ENCODE results near the gene SPINK4. TPM values are rescaled to one million over a fixed set of nuclear protein-coding genes. Genes with fewer than 3 reads are reported as not detected.
A peak's percentile ranks its signal among the peaks of the same experiment; 100 is the strongest.

The SPINK4 gene
- total RNA-seq, 1 donor, result not detected

GRCh38 chr9:33288828-33289483, 49.0 kb downstream of the SPINK4 start:
- TF ChIP-seq CTCF (IDR thresholded peaks at IDR 0.05; ENCODE audit: insufficient read depth, low read length), result no peak
- no peak overlapping the region for H3K4me3 ChIP-seq (ENCODE audit: low read depth, low read length)
- no peak for DNase-seq (ENCODE audit: low read depth)

DNA sequence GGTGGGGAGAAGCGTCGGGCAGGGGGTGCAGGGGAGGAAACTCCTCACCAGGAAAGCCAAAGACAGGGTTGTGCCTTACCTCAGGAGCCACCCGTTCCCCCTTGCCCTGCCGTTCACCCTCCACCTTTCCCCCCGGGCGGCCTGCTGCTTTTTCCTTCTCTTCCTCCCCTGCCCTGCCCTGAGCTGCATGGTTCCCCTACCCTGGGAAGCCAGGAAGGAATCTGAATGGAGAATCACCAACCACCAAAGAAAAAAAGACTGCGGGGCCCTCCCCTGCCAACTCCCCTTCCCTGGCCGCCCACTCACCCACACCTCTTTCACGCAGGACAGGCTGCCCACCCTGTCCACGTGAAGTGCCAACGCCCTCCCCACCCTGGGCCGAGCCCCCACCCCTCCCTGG, 49.5 kb downstream of the SPINK4 start:
- no peak for TF ChIP-seq CTCF (IDR thresholded peaks at IDR 0.05; ENCODE audit: insufficient read depth, low read length)
- peak overlapping the region; percentile 71 for H3K4me3 ChIP-seq (ENCODE audit: low read depth, low read length)
- DNase-seq (ENCODE audit: low read depth), result peak; percentile 14

DNA sequence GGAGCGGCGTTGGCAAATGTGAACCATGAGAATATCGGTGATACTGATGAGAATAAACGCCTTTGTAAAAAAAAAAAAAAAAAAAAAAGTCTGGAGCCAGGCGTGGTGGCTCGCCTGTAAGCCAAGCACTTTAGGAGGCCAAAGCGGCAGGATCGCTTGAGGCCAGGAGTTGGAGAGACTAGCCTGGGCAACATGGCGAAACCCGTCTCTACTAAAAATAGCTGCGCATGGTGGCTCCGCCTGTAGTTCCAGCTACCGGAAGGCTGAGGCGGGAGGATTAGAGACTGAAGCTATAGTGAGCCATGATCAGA, 49.9 kb downstream of the SPINK4 start:
- no peak for DNase-seq (ENCODE audit: low read depth)
- no peak for TF ChIP-seq CTCF (IDR thresholded peaks at IDR 0.05; ENCODE audit: insufficient read depth, low read length)
- peak overlapping the region; percentile 71 for H3K4me3 ChIP-seq (ENCODE audit: low read depth, low read length)

DNA sequence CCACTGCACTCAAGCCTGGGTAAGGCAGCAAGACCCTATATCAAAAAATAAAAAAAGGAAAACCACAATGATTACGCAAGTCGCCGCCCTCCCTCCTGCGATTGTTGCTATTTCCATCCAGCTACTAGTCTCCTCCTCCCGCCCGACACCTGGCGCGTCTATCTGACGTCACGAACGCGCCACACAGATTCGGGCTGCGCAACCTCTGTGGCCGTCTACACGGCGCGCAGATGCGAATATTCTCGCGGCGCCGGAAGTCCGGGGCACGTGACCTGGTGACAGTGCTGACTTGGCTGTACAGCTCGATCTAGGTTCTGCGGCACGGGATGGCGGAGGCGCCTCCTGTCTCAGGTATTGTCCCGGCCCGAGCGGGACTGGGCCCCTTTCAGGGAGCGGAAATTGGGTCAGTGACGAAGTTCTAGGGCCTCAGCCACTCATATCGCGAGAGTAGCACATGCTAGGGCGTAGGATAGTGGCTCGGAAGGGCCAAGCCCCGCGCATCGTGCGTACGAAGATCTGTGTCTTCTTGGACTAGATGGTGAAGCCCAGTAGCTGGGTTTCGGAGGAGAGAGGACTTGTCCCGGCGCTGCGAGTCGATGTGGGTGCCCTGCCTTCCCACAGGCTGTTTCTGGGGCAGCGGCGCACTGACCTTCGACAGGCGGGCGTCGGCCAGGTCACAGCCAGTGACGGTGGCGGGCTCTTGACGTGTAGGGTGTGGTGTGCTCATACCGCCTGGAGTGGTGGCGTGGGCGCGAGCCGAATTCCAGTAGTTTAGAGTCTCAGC, 50.5 kb downstream of the SPINK4 start, which contains the start of gene NFX1:
NFX1 (plus strand) TSS at position 270 of the 784 bp plus-strand sequence; CDS start at position 327, 57 bp downstream.
- peak; percentile 99 for DNase-seq (ENCODE audit: low read depth)
- peak within 1 kb of the TSS; percentile 94 for H3K4me3 ChIP-seq (ENCODE audit: low read depth, low read length)
- TF ChIP-seq CTCF (IDR thresholded peaks at IDR 0.05; ENCODE audit: insufficient read depth, low read length), result no peak

- TF ChIP-seq CTCF (IDR thresholded peaks at IDR 0.05; ENCODE audit: insufficient read depth, low read length), result no peak
- peak overlapping the region; percentile 94 for H3K4me3 ChIP-seq (ENCODE audit: low read depth, low read length)
- DNase-seq (ENCODE audit: low read depth), result no peak
Measured at GRCh38 chr9:33291031-33291397, 51.0 kb downstream of the SPINK4 start.

- TF ChIP-seq CTCF (IDR thresholded peaks at IDR 0.05; ENCODE audit: insufficient read depth, low read length), result no peak
- no peak overlapping the region for H3K4me3 ChIP-seq (ENCODE audit: low read depth, low read length)
- no peak for DNase-seq (ENCODE audit: low read depth)
Measured at GRCh38 chr9:33291901-33292300, 51.9 kb downstream of the SPINK4 start.
